ENCODE results near the gene SPPL2C. TPM values are rescaled to one million over a fixed set of nuclear protein-coding genes. Genes with fewer than 3 reads are reported as not detected.
"Not testable (repeated sequence)": the region's sequence is repeated elsewhere in the genome, so short reads cannot be mapped to it uniquely, and the experiment has no call there.

Gene SPPL2C
- total and polyA plus RNA-seq, 2 of the 8 experiments (the other 6 are each of a cell fraction or from before 2014, with no cell fraction given) = not detected

GRCh38 chr17:45862127-45862526 is 17.4 kb downstream of the SPPL2C start:
- H4K20me1 ChIP-seq (replicated peaks in 1 of 2; ENCODE audit: control insufficient read depth in 1 of 2, insufficient read depth in 2 of 2, low read length in 2 of 2); H3K4me1 ChIP-seq (replicated peaks in 1 of 4; ENCODE audit: control insufficient read depth in 3 of 4, insufficient read depth in 4 of 4, low read length in 3 of 4); H3K4me2 ChIP-seq (ENCODE audit: insufficient read depth in 1 of 2, low read depth in 2 of 2, low read length in 2 of 2); H3K79me1 ChIP-seq (ENCODE audit: low read depth, low read length); H3K56ac ChIP-seq (replicated peaks; ENCODE audit: insufficient read length, low read depth, low read length); H2AK5ac ChIP-seq (ENCODE audit: low read depth, low read length); H3K79me2 ChIP-seq (ENCODE audit: control insufficient read depth in 1 of 2, insufficient read depth in 2 of 2, low read length in 2 of 2); DNase-seq (ENCODE audit: low read depth in 1 of 2, low spot score in 2 of 2); H3K27ac ChIP-seq (ENCODE audit: low read depth, low read length); H2AFZ ChIP-seq (ENCODE audit: low read length); H2BK15ac ChIP-seq (ENCODE audit: low read length); H2BK20ac ChIP-seq (ENCODE audit: low read length); FAIRE-seq; H4K5ac ChIP-seq (ENCODE audit: insufficient read length, low read depth, low read length); H2BK120ac ChIP-seq (replicated peaks; ENCODE audit: low read depth, low read length); H3K18ac ChIP-seq (ENCODE audit: extremely low read depth, low read length); H3K4ac ChIP-seq (replicated peaks; ENCODE audit: insufficient read length, low read depth, low read length); H2BK12ac ChIP-seq (ENCODE audit: low read depth, low read length); H4K91ac ChIP-seq (replicated peaks; ENCODE audit: insufficient read length, low read length); POLR2A ChIA-PET (ENCODE audit: partially characterized antibody); H2BK5ac ChIP-seq (ENCODE audit: low read depth, low read length); H3K27me3 ChIP-seq (replicated peaks in 1 of 4; ENCODE audit: control insufficient read depth in 3 of 4, extremely low read depth in 1 of 4, insufficient read depth in 3 of 4, low read length in 3 of 4); H3K23me2 ChIP-seq (ENCODE audit: low read depth, low read length); H3K36me3 ChIP-seq (ENCODE audit: control insufficient read depth in 2 of 4, insufficient read depth in 4 of 4, low read length in 3 of 4); H3K23ac ChIP-seq (ENCODE audit: insufficient read length); H3K4me3 ChIP-seq (ENCODE audit: extremely low read depth in 1 of 4, insufficient read depth in 2 of 4, low read depth in 3 of 4, low read length in 4 of 4); H3K9ac ChIP-seq (replicated peaks in 1 of 4; ENCODE audit: extremely low read depth in 1 of 4, low read depth in 3 of 4, low read length in 3 of 4); H4K8ac ChIP-seq (ENCODE audit: extremely low read depth, insufficient read depth, low read length); H3K9me3 ChIP-seq (ENCODE audit: insufficient read depth in 2 of 2, low read depth in 1 of 2, low read length in 1 of 2); H3K14ac ChIP-seq (ENCODE audit: insufficient read length): not testable (repeated sequence)
- CTCF ChIA-PET (ENCODE audit: partially characterized antibody) = interaction anchor here (0.8 to 4.3 kb wide), 7 partner anchors 10 to 214 kb away, joined by 3 to 23 read pairs (median 4); no protein-coding TSS in a partner anchor
- 69% methylated on average over 7 of the region's 9 CpGs; no CpG with 5 or more reads in 1 of the 2 experiments for WGBS, 2 experiments (ENCODE audit: extremely low coverage in 1 of 2, insufficient coverage in 1 of 2, insufficient read length in 1 of 2, insufficient replicate concordance in 2 of 2, low coverage in 1 of 2, low lambda C conversion rate in 2 of 2, missing lambda C conversion rate in 1 of 2)

Data from H1 (cell line).